Neural progenitor cell (in vitro differentiated cells): ENCODE results near the gene MED9. TPM values are rescaled to one million over a fixed set of nuclear protein-coding genes. Genes with fewer than 3 reads are reported as not detected.
"Not testable (repeated sequence)": the region's sequence is repeated elsewhere in the genome, so short reads cannot be mapped to it uniquely, and the experiment has no call there.

Experiments used
- DNase-seq: peaks from one replicate; pipeline ENCODE4 v3.0.0-alpha.2; 2016; ENCODE audit warnings: low spot score
- H2AFZ ChIP-seq: fragments of 200-600 bp; sonication (generic); replicated peaks from 2 replicates; pipeline ENCODE4 v1.6.1; 2016; ENCODE audit warnings: antibody characterized with exemption
- H3F3A ChIP-seq: fragments of 200-600 bp; sonication (generic); 2 replicates; pipeline ENCODE4 v1.6.1; 2016; ENCODE audit warnings: antibody characterized with exemption, low read depth
- H3K27ac ChIP-seq: fragments of 200-600 bp; sonication (generic); 2 replicates; pipeline ENCODE4 v1.5.1; 2016; ENCODE audit warnings: mild to moderate bottlenecking
- H3K27me3 ChIP-seq: fragments of 200-600 bp; sonication (generic); 2 replicates; pipeline ENCODE4 v1.6.1; 2016; ENCODE audit warnings: mild to moderate bottlenecking, moderate library complexity
- H3K36me3 ChIP-seq: fragments of 200-600 bp; sonication (generic); 2 replicates; pipeline ENCODE4 v1.5.1; 2016
- H3K4me1 ChIP-seq: fragments of 200-600 bp; sonication (generic); 2 replicates; pipeline ENCODE4 v1.6.1; 2016; ENCODE audit warnings: mixed run types
- H3K4me2 ChIP-seq: fragments of 200-600 bp; sonication (generic); 2 replicates; pipeline ENCODE4 v1.6.1; 2016
- H3K4me3 ChIP-seq: fragments of 200-600 bp; sonication (generic); 2 replicates; pipeline ENCODE4 v1.5.1; 2016
- H3K79me2 ChIP-seq: fragments of 200-600 bp; sonication (generic); 2 replicates; pipeline ENCODE4 v1.6.1; 2016; ENCODE audit warnings: low read depth
- H3K9ac ChIP-seq: fragments of 200-600 bp; sonication (generic); 2 replicates; pipeline ENCODE4 v1.6.1; 2016
- H3K9me3 ChIP-seq: fragments of 200-600 bp; sonication (generic); 2 replicates; pipeline ENCODE4 v1.5.1; 2016; ENCODE audit warnings: low read depth
- H4K20me1 ChIP-seq: fragments of 200-600 bp; sonication (generic); 2 replicates; pipeline ENCODE4 v1.6.1; 2016; ENCODE audit warnings: low read depth
- H3K27ac Mint-ChIP-seq: 3 replicates; pipeline ENCODE4 v1.8.0; 2021; ENCODE audit warnings: mixed read lengths
- H3K27me3 Mint-ChIP-seq: 2 replicates; pipeline ENCODE4 v1.8.0; 2022; ENCODE audit warnings: low read depth, mild to moderate bottlenecking, inconsistent platforms, moderate library complexity, mixed read lengths; ENCODE audit not compliant: insufficient read depth
- H3K36me3 Mint-ChIP-seq: 3 replicates; pipeline ENCODE4 v1.8.0; 2021; ENCODE audit warnings: mixed read lengths
- H3K4me1 Mint-ChIP-seq: 3 replicates; pipeline ENCODE4 v1.8.0; 2021; ENCODE audit warnings: mixed read lengths
- H3K4me3 Mint-ChIP-seq: 3 replicates; pipeline ENCODE4 v1.8.0; 2021; ENCODE audit warnings: mild to moderate bottlenecking, moderate library complexity, mixed read lengths
- H3K9me3 Mint-ChIP-seq: 3 replicates; pipeline ENCODE4 v1.8.0; 2020; ENCODE audit warnings: mixed read lengths
- CTCF ChIP-seq: fragments of 200-600 bp; sonication (generic); IDR thresholded peaks from 2 replicates; pipeline ENCODE4 v1.5.1; 2017; ENCODE audit warnings: antibody characterized with exemption, mild to moderate bottlenecking
- EZH2 ChIP-seq: fragments of 200-600 bp; sonication (generic); IDR thresholded peaks from 2 replicates; pipeline ENCODE4 v1.6.1; 2017; ENCODE audit warnings: antibody characterized with exemption, mild to moderate bottlenecking, moderate library complexity
- EZH2phosphoT487 ChIP-seq: fragments of 200-600 bp; sonication (generic); IDR thresholded peaks from 2 replicates; pipeline ENCODE4 v1.6.1; 2017; ENCODE audit warnings: antibody characterized with exemption
- total RNA-seq: library from RNA; depleted of rRNA; stranded (reverse); fragments of >200 nt; gene quantifications from 2 replicates; pipeline ENCODE4 v1.2.3, GENCODE V29; 2015; ENCODE audit warnings: low replicate concordance

The MED9 gene
- total RNA-seq, 1 donor from 2014 or later = 15.7 TPM

GRCh38 chr17:17448076-17448475 is 28.7 kb upstream of the MED9 start:
- TF ChIP-seq EZH2 (no peak), EZH2phosphoT487 (no peak)

GRCh38 chr17:17448723-17449122 is 28.1 kb upstream of the MED9 start:
- H3F3A ChIP-seq = no peaks in the 10 kb centered on the region
- H3K9ac ChIP-seq = no peak overlapping the region
- H3K4me2 ChIP-seq = no peak overlapping the region
- no peak for DNase-seq
- H3K79me2 ChIP-seq = no peaks in the 10 kb centered on the region
- no peaks in the 10 kb centered on the region for H3K36me3 ChIP-seq
- no peaks in the 10 kb centered on the region for H4K20me1 ChIP-seq
- H3K27ac ChIP-seq = no peak overlapping the region
- H3K36me3 Mint-ChIP-seq = no peaks in the 10 kb centered on the region
- no peaks in the 10 kb centered on the region for H3K4me1 ChIP-seq
- no peak overlapping the region for H3K27ac Mint-ChIP-seq
- peaks cover 16% of the 10 kb centered on the region for H3K27me3 Mint-ChIP-seq
- peaks cover 13% of the 10 kb centered on the region for H3K4me1 Mint-ChIP-seq
- peaks cover 2% of the 10 kb centered on the region for H3K9me3 Mint-ChIP-seq
- no peaks in the 10 kb centered on the region for H3K27me3 ChIP-seq
- no peak overlapping the region for H2AFZ ChIP-seq
- H3K4me3 ChIP-seq = no peak overlapping the region
- TF ChIP-seq CTCF (no peak), EZH2 (no peak), EZH2phosphoT487 (no peak)
- no peak overlapping the region for H3K4me3 Mint-ChIP-seq
- no peaks in the 10 kb centered on the region for H3K9me3 ChIP-seq

More at GRCh38 chr17:17448076-17448475, 28.7 kb upstream of the MED9 start:
- no peaks in the 10 kb centered on the region for H4K20me1 ChIP-seq
- Mint-ChIP-seq H3K9me3 (peaks cover 6% of the 10 kb centered on the region), H3K4me1 (peaks cover 17% of the 10 kb centered on the region), H3K4me3 (no peak overlapping the region), H3K27me3 (peaks cover 10% of the 10 kb centered on the region), H3K27ac (no peak overlapping the region), H3K36me3 (no peaks in the 10 kb centered on the region)
- no peak for DNase-seq
- H3K9ac ChIP-seq = no peak overlapping the region
- H2AFZ ChIP-seq = no peak overlapping the region
- no peaks in the 10 kb centered on the region for H3K79me2 ChIP-seq
- no peak overlapping the region for H3K4me3 ChIP-seq
- no peaks in the 10 kb centered on the region for H3F3A ChIP-seq
- no peaks in the 10 kb centered on the region for H3K9me3 ChIP-seq
- no peak overlapping the region for H3K27ac ChIP-seq
- no peaks in the 10 kb centered on the region for H3K36me3 ChIP-seq
- H3K4me1 ChIP-seq = no peaks in the 10 kb centered on the region
- H3K27me3 ChIP-seq = no peaks in the 10 kb centered on the region
- H3K4me2 ChIP-seq = no peak overlapping the region

GRCh38 chr17:17453088-17453487 is 23.7 kb upstream of the MED9 start:
- Histone ChIP-seq H3K79me2 (no peaks in the 10 kb centered on the region), H2AFZ (no peak overlapping the region), H3K9ac (no peak overlapping the region), H3K27me3 (no peaks in the 10 kb centered on the region), H3K4me2 (no peak overlapping the region), H4K20me1 (no peaks in the 10 kb centered on the region), H3K27ac (no peak overlapping the region), H3K9me3 (no peaks in the 10 kb centered on the region), H3F3A (no peaks in the 10 kb centered on the region), H3K4me3 (no peak overlapping the region), H3K36me3 (no peaks in the 10 kb centered on the region), H3K4me1 (no peaks in the 10 kb centered on the region)
- Mint-ChIP-seq H3K4me3 (no peak overlapping the region), H3K4me1 (peaks cover 6% of the 10 kb centered on the region), H3K27ac (peak overlapping the region; percentile 46), H3K36me3 (no peaks in the 10 kb centered on the region), H3K9me3 (no peaks in the 10 kb centered on the region), H3K27me3 (peaks cover 9% of the 10 kb centered on the region)
- TF ChIP-seq EZH2 (no peak), CTCF (no peak), EZH2phosphoT487 (no peak)
- DNase-seq = no peak

- no peaks in the 10 kb centered on the region for H3K36me3 ChIP-seq
- H4K20me1 ChIP-seq = no peaks in the 10 kb centered on the region
- H3K27ac ChIP-seq = no peak overlapping the region
- no peaks in the 10 kb centered on the region for H3K9me3 ChIP-seq
- no peak overlapping the region for H3K9ac ChIP-seq
- DNase-seq = no peak
- H3K27me3 ChIP-seq = no peaks in the 10 kb centered on the region
- no peak overlapping the region for H3K4me3 Mint-ChIP-seq
- no peak overlapping the region for H2AFZ ChIP-seq
- no peaks in the 10 kb centered on the region for H3K4me1 ChIP-seq
- H3K4me2 ChIP-seq = no peak overlapping the region
- no peaks in the 10 kb centered on the region for H3F3A ChIP-seq
- H3K4me1 Mint-ChIP-seq = peaks cover 4% of the 10 kb centered on the region
- H3K79me2 ChIP-seq = no peaks in the 10 kb centered on the region
- H3K4me3 ChIP-seq = no peak overlapping the region
- no peak overlapping the region for H3K27ac Mint-ChIP-seq
- TF ChIP-seq EZH2phosphoT487 (no peak), CTCF (no peak), EZH2 (no peak)
- H3K36me3 Mint-ChIP-seq = no peaks in the 10 kb centered on the region
- H3K27me3 Mint-ChIP-seq = peaks cover 9% of the 10 kb centered on the region
- no peaks in the 10 kb centered on the region for H3K9me3 Mint-ChIP-seq
These were observed 22.5 kb upstream of the MED9 start for GRCh38 chr17:17454276-17454675.

DNA sequence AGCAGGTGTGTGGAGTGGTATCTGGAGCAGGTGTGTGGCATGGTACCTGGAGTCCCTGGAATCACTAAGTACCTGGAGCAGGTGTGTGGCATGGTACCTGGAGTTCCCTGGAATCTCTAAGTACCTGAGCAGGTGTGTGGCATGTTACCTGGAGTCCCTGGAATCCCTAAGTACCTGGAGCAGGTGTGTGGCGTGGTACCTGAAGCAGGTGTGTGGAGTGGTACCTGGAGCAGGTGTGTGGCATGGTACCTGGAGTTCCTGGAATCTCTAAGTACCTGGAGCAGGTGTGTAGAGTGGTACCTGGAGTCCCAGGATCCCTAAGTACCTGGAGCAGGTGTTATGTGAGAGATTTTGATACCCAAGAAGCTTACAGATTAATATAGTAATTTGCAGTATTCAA is 22.1 kb upstream of the MED9 start:
- H3K9me3 ChIP-seq, H3K79me2 ChIP-seq, H3K27ac Mint-ChIP-seq, DNase-seq, H3K4me1 Mint-ChIP-seq, H2AFZ ChIP-seq, H3K27me3 Mint-ChIP-seq, H3K4me2 ChIP-seq, H4K20me1 ChIP-seq, H3K4me1 ChIP-seq, H3K36me3 Mint-ChIP-seq, H3K27ac ChIP-seq, H3K36me3 ChIP-seq, H3K9ac ChIP-seq, H3K27me3 ChIP-seq, H3K9me3 Mint-ChIP-seq, H3K4me3 Mint-ChIP-seq, H3K4me3 ChIP-seq, H3F3A ChIP-seq: not testable (repeated sequence)
